Stimulated activated CD4-positive, alpha-beta T cell treated with anti-CD3 and anti-CD28 coated beads, TNF-alpha, amount 100 ng/mL, for 24 hours (primary cell): ENCODE measurements around the gene PCYT1A.

ENCODE experiments used
- DNase-seq, 3 experiments: peaks; one replicate each; pipeline ENCODE4 v3.0.0-alpha.2; 2020; ENCODE audit warnings: low read depth in 3 of 3

The PCYT1A gene

DNA sequence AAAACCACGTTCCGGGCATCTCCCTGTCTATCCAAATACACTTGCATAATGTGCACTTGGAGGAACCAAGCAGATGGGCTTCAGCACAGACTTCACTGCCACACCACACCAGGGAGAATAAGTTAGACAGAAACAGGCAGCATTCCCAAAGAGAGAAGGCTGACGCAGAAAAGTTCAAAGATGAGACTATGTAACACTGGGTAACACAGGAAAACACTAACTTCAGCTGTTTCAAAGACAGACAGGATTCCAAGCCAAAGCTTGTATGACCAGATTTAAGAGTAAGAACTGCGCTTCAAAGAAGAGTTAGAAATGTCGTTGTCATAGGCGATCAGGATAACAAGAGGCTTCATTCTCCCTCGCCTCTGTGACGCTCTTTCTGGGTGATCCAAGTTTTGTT lies 51.3 kb downstream of the PCYT1A start:
- no peak for DNase-seq

DNA sequence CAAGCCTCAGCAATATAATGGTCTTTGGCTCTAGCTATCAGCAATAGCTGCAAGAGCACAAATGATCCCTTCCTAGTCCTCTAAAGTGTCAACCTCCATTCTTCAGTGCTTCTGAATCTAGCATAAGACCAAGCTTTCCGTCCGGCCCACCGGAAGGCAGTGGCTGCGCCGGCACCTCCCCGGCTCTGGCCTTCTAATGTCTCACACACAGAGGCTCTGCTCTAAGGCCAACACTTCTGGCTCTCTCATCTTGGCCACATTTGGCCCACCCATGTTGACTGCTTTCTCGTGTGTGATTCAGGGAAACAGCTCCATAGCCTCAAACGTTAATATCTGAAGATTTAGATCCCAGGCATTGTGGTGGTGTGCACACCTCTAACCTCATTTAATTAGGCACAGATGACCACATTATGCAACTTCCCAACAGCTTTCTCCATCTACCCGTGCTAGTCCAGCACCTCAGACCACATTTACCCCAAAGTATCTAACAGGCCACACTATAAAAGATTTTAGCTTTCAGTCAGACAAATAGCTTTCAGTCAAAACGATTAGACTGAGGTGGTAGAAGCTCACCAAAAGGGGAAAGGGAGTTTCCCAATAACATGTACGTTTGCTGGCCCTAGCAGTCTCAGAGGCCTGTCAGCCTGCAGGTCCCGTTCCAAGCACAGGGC lies 51.9 kb downstream of the PCYT1A start:
- no peak for DNase-seq

DNA sequence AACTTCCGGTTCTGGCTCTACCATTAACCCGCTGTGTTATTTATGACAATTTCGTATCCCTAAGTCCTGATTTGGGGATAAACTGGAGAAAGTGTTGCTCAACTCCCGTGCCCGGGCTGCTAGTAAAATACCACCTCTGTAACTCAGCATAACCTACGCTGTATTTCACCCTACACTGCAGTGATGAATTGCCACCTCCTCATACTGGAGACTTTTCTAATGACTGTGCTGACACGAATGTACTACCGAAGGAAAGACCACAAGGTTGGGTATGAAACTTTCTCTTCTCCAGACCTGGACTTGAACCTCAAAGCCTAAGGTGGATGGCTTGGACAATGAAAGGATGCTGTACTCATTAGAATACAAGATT lies 54.7 kb downstream of the PCYT1A start:
- no peak for DNase-seq

DNA sequence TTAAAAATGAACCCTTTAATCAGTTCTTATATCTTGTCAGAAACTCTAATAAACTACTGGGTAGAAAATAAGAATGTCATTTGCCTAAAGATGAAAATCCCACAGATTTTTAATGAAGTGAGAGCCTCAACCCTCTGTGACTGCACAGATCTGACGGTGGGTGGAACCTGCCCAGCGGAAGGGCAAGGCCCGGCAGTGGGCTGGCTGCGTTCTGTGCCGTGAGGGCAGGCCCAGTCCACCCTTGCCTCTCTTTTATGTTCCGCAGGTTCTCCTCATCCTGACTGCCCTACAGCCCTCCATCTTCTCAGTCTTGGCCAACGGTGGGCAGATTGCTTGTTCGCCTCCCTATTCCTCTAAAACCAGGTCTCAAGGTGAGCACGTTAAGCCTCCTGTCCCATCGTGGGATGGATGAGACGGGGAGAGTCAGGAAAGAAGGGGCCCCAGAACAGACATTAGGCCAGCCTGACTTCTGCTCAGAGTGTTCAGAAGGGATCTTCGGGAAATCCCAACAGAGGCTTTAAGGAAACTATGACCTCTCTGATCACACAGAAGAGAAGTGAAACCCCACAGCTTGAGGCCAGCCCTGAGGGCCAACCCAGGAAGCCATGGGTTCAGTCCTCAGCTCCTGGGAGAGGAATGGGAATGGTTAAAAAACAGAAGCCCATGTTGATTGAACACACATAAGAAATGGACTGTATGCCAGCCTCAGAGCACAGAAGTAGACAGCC lies 55.2 kb downstream of the PCYT1A start:
- DNase-seq, result no peak

DNA sequence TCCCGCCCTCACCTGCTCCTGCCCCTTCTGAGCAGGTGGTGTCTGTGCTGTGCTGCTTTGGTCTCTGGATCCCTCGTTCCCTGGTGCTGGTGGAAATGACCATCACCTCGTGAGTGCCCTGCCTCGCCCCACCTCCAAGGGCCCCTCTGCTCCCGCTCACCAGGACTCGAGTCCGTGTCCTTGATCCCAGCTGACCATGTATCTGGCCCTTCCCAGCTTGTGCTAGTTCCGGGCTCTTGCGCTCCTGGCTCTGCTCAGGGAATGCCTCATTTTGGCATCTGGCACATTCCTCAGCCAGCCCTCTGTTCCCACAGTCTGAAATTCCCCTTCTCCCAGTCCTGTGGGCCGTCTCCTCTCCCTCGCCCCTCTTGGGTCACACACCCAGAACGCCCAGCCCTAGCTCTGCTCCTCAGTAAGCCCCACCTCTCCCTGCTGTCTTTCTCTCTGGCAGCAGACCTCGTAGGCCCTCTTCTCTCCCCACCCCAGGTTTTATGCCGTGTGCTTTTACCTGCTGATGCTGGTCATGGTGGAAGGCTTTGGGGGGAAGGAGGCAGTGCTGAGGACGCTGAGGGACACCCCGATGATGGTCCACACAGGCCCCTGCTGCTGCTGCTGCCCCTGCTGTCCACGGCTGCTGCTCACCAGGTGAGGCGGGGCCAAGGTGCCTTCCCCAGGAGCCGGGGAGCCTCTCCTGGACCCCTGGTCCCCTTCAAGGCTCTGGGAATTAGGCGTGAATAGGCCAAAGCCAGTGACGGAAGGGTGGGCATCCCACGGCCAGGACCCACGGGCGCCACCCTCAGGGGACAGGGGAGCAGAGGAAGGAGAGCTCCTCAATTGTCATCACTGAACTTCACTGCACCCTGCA lies 59.7 kb downstream of the PCYT1A start:
- no peak for DNase-seq

DNA sequence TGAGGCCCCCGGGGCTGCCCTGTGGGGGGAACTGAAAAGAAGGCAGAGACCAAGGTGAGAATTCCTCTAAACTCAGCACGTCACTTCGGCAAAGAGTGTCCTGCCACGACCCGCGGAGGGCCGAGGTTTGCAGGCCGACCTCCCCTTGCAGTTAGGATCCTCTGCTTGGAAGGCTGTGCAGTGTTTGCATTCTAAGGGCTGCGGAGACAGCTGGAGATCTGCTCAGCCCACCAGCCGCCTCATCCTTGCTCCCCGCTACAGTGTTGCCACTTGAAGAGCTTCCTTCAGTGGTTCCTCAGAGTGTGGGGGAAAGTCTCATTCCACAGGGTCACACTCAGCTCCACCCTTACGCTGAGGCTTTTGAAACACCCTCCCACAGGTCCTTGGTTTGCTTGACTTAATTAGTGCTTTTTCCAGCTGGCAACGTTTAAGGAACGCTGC lies 60.4 kb downstream of the PCYT1A start:
- no peak for DNase-seq

DNA sequence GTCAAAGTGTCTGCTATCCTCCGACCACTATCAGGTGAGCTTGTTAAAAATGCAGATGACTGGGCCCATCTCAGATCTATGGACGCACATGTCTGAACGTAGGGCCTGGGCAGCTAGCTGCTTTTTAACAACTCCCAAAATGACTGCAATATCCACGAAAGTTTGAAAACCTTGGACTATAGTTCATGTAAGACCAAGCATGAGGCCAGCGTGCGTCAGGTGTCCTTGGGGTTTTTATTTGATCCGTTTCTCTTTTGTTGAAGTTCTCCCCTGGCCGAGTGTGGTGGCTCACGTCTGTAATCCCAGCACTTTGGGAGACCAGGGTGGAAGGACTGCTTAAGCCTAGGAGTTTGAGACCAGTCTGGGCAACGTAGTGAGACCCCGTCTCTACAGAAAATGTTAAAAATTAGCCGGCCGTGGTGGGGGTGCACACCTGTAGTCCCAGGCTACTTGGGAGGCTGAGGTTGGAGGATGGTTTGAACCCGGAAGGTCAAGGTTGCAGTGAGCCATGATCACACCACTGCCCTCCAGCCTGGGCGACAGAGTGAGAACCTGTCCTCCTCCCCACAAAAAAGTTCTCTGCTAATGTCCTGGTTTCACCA lies 61.7 kb downstream of the PCYT1A start:
- no peak for DNase-seq

DNA sequence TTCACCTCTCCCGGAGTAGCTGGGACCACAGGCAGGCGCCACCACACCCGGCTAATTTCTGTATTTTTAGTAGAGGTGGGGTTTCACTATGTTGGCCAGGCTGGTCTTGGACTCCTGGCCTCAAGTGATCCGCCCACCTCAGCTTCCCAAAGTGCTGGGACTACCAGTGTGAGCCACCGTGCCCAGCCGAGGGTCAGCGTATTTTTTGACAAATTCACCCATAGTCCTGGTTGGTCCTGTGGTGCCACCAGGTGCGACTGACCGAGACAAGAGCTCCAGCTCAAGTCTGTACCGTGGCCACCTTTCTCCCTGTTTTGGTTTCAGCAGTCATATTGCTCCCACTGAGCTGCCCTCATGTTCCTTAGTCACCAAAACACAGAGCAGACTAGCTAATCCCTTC lies 62.4 kb downstream of the PCYT1A start:
- DNase-seq, result no peak

DNA sequence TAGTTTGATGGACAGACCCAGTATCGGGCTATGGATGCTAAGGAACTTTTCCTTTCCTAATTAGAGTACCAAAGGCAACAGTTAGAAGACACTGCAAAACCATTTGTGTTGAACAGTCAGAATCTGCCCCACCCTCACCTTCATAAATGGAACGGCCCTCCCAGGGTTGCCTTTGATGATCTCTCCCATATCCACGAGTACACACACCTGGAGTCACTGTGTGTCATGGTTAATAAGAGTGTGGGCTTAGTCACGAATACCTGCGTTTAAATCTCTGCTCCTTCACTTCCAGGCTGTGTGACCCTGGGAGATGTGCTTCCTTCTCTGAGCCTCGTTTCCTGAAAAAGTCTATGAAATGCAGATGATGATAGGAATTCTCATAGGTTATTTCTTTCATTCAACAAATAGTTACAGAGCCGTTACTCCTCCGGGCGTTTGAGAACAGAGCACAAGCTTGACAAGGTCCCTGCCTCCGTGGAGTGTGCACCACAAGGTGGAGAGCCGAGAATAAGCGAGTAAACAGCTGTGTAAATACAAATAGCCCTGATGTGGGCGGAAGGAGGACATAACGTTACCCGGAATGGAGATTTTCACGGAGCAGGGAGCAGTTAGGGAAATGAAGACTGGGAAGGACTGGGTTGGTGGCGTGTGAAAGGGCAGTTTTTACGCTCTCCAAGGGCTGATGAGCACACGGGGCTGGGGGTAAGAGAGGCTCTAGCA lies 64.5 kb downstream of the PCYT1A start:
- DNase-seq, result no peak

DNA sequence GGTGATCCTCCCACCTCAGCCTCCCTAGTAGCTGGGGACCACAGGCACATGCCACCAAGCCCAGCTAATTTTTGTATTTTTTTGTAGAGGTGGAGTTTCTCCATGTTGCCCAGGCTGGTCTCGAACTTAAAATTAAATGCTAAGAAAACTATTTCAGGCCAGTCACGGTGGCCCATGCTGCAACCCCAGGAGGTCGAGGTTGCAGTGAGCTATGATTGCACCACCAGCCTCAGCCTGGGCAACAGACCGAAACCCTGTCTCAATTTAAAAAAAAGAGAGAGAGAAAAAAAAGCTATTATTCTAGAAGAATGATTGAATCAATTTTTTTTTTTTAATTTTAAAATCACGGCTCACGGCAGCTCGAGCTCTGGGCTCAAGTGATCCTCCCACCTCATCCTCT lies 66.5 kb downstream of the PCYT1A start:
- DNase-seq, result no peak

DNA sequence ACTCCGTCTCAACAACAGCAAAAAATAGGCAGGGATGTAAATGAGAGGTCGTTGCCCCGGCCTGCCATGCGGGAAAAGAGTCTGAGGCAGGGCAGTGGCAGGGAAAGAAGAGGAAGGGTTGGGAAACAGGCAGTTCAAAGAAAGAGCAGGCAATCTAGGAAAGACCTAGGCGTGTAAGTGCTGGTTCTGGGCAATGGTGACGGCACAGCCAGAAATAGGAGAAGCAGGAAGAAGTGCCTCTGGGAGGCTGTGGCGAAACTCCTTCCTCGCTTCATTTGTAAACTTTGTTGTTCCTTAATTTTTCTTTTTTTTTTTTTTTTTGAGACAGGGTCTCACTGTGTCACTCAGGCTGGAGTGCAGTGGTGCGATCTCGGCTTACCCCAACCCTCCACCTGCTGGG lies 66.9 kb downstream of the PCYT1A start:
- no peak for DNase-seq

DNA sequence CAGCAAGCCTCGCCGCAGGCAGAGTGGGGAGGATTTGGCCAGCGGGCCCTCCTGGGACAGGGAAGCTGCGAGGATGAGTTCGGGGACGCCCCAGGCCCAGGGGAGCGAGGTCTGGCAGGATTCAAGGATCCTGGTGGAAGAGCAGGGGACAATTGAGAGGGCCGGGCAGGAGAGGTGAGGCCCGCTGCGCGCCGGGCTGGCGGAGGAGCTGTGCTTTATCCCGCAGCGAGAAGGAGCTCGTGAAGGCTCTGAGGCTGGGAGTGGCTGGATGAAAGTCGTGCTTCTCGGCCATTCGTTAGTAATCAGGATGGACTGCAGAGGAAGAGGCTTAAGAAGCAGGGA lies 67.6 kb downstream of the PCYT1A start:
- no peak for DNase-seq

DNA sequence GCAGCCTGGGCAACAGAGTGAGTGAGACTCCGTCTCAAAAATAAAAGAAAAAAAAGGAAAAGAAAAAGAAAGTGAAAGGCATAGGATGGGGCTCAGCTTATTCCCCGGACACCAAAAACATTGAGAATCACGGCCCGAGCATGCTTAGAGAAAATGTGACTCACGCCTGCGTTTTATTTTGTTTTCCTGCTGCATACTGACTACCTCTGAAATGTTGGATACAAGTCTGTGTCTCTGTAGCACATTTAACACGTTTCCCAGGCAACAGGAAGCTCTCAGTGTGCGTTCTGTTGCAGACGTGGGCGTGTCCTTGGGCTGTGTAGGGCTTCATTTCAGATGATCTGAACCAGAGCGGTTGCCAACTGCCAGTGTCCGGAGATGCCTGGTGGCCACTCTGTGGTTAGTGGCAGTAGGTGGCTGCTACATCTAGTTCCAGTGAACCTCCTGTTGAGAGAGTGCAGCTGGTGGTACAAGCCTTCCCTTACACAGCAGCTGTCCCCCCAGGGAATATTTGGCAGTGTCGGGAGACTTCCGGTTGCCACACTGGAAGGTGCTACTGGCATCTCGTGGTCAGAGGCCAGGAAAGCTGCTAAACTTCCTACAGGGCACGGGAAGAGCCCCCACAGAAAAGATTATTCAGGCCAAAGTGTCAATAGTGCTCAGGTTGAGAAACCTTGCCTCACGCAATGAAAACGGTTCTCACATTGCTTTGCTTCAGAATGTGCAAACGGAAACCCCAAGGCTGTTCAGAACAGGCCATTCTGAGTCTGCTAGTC lies 68.1 kb downstream of the PCYT1A start:
- peak; percentile 35 to 57 (median 43) for DNase-seq

DNA sequence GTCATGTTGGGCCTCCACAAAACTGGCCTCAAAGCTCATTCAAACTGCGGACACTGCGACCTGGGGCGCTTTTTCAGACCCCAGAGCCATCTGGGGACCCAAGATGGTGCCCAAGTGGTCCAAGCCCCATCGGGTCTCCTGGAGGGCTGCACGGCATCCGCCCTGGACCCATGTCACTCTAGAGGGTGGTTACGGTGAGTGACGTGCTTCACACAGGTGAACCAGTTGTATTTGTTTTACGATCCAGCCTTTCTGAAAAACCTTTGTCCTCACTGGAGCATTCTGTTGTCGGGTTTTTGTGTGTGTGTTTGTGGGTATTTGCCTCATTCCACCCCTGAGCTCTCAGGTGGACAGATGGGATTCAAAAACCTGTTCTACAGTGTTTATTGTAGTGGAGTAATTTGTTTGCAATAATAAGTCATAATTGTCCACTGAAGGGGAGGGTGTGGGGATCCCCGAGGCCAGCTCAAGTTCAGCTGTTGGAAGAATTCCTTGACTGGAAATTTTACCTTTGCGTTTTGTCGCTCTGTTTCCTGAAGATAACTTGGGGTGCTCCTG lies 69.3 kb downstream of the PCYT1A start:
- no peak for DNase-seq

DNA sequence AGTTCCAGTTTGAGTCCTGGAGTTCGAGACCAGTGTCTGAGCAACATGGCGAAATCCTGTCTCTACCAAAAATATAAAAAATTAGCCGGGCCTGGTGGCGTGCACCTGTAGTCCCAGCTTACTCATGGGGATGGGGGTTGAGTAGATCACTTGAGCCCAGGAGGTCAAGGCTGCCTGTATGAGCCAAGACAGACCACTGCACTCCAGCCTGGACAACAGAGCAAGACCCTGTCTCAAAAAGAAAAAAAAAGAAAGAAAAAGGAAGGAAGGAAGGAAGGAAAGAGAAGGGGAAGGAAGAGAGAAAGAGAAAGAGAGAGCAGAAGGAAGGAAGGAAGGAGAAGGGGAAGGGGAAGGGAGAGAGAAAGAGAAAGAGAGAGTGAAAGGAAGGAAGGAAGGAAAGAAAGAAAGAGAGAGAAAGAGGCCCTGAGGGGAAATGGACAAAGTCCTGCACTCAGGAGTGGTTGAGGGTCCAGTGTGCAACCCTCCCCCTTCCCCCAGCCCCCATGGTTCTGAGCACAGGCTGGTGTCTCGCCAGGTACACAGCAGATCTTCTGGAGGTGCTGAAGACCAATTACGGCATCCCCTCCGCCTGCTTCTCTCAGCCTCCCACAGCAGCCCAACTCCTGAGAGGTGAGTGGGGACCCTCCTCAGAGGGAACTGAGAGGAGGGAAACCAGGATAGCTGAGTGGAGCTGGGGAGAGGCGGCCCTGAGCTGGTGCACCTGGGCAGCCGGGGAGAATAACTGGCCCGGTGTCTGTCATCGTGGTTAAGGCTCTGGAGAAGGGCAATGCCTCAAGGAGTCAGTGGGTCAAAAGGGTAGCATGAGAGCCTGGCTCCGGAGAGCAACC lies 70.0 kb downstream of the PCYT1A start:
- DNase-seq, result no peak

DNA sequence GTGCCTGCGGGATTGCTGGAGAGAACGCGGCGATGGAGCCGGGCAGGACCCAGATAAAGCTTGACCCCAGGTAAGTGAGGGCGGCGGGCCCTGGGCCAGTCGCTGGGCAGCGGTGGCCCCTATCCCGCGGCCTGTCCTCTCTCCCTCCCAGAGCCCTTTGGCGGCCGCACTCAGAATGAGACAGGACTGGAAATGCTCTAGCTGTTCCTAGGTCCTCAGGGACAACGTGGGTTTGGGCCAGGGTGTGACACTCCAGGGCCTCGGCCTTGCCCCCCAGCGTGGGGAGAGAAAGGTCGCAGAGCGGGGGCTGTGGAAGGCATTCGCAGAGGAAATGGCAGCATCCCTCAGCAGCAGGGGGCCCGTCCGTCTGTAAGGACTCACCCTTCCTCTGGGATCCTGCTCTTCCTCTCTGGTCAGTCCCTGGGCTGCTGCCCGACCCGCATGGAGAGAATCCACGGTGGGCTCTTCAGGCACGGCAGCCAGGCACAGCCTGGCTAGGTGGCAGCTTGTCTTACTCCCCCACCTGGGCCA lies 70.8 kb downstream of the PCYT1A start:
- DNase-seq, result no peak

DNA sequence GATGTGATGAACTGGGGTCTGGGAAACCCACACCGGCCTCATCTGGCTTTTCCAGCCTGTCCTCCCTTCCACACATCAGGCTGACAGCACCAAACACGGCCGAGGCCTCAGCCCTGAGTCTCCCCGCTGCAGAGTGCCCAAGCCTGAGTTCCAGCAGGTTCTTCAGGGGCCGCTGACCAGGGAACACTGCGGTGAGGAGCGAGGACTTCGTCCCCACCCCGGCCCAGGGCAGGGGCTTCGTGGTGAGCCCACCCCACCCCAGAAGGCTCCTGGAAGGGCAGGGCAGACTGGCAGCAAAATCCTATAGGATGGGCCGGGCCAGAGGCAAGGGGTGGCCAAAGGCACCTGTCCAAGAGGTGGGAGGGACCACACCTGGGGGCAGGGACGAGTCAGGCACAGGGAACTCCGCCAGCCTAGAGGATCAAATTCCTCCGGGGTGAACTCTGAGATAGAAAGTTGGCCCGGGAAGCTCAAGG lies 71.4 kb downstream of the PCYT1A start, which contains the start of gene SLC51A:
TSS of gene SLC51A (plus strand) at position 446 of the 476 bp plus-strand sequence. CDS start 179 bp downstream, outside the sequence.
- DNase-seq, result no peak

DNA sequence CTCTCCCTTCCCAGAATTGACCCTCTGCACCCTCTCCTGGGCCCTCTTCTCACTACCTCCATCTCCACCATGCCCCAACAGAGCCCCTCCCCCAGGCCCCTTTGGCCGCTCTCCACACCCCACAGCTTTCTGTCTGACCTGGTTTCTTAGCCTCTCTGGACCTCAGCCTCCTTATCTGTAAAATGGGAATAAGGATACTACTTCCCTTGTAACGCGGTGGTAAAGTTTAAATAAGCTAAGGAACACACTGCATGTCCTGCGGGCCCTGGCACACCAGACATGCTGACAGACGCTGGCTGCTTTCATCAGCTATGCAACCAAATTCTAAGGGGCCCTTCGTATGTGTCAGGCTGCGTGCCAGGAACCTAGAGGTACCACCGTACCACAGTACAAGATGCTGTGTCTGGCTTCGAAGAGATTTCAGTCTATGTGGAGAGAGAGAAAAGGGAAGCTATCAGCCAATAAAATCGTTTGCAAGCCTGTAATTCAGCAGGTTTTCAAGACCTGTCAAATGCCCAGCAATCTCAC lies 72.0 kb downstream of the PCYT1A start:
- DNase-seq, result no peak
